ENCODE measurements around the gene VSTM2B.
"Not testable (repeated sequence)": the region's sequence is repeated elsewhere in the genome, so short reads cannot be mapped to it uniquely, and the experiment has no call there.

Gene VSTM2B

DNA sequence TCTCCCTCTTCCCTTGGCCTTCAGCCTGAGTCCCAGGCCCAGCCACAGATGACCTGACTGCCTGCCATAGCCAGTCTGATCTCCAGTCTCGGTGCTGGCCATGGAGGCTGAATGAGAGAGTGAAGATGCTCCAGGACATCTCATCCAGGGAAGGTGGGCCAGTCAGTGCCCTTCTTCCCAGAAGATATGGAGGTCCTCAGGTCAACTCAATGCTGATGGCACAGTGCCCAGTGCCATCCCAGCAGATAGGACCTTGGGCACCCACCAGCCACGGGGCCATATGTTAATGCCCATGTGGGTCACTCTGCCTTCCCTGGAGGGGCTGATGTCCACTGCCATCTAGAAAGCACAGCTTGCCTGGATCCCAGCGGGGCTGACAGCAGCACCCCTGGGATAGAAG is 7.2 kb downstream of the VSTM2B start:
- DNase-seq = no peak

- DNase-seq = no peak
Measured at GRCh38 chr19:29533578-29534544, 8.1 kb downstream of the VSTM2B start.

DNA sequence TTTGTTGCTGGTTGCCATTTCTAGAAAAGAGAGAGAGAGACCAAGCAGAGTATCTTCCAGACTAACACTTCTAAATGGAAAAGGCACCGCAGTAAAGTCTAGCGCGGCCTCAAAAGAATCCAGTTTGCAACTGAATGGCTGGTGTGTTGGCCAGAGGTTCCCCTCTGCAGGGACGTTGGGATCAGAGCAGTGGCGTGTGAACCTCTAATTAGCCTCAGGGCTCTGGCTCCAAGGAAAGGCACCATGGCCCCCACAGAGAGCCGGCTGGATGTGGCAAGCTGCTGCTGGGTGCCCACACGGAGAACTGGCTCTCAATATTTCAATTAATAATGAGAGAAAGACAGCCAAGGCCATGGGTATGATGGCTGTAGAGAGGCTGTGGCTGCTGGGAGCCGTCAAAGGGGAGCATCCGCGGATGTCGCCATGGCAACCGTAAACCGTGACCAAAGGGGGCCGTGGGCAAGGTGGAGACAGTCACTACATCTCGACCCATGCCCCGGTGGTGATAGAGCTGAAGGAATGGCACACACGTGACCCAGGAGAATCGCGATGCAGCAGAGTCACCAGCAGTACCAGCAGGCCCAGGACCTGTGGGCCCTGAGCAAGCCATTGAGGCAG is 9.5 kb downstream of the VSTM2B start:
- no peak for DNase-seq

DNA sequence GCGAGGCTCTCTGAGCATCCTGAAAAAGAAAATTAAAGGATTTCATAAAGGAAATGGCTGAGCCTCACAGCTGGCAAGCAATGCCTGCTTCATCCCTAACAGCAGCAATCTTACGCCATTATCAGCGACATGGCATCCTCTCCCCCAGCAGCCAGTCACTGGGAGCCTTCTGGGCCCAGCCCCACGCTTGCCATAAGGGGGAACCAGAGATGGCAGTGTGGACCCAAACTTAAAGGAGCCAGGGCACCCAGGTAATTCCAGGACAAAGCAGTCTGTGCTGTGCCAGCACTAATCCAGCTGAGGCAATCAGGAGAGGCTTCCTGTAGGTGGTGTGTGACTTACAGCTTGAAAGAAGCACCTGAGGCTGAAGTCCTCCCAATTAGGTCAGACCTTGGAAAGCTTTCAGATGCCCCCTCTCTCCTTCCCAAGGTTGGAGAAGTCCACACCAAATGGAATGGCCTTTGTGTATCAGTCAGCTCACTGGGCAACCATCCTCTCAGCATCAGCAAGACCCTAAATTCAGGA is 10.3 kb downstream of the VSTM2B start:
- DNase-seq = no peak

DNA sequence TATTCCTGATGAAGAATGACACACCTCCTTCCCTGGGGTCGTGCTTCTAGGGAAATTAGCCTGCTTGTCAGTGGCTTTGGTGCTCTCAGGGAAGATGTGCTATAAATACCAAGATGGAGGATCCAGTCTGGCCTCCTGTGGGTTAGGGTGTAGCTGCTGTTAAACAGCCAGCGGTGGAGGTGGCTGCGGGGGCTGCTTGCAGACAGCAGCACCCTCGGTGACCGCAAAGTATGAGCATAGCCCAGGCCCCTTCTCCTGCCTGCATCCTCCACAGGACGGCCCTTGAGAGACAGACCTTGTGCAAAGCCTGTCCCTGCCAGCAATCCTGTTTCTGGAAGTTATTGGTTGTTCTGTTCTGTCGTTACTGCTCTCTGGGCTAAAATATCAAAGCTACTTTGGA is 11.4 kb downstream of the VSTM2B start:
- no peak for DNase-seq

DNA sequence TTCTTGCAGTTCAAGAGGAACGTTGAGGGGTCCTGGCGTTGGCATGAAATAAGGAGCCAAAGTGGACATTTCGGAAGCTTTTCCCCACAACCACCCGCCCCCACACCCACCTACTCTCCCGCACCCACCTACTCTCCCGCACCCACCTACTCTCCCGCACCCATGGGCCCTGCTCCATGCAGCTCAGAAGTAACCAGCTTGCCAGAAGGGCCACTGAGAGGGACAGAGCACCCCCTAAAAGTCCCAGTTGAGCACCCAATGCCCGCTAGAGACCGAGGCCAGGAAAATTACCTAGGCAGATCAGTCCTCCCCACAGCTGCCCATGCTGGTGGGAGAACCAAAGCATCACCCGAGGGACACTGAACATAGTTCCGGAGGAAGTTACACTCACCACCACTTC is 11.8 kb downstream of the VSTM2B start:
- DNase-seq = no peak

GRCh38 chr19:29538146-29538545 is 12.4 kb downstream of the VSTM2B start:
- no peak for DNase-seq

DNA sequence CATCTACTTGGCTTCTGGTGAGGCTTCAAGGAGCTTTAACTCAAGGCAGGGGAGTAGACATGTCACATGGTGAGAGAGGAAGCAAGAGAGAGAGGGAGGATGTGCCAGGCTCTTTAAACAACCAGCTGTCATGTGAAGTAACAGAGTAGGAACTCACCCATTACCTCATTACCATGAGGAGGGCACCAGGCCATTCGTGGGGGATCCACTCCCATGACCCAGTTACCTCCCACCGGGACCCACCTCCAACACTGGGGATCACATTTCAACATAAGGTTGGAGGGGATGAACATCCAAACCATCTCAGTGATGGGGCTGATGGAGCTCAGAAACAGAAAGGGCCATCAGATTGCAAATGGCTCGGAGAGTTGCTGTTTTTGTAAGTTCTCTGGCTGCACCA is 12.9 kb downstream of the VSTM2B start:
- DNase-seq = no peak

DNA sequence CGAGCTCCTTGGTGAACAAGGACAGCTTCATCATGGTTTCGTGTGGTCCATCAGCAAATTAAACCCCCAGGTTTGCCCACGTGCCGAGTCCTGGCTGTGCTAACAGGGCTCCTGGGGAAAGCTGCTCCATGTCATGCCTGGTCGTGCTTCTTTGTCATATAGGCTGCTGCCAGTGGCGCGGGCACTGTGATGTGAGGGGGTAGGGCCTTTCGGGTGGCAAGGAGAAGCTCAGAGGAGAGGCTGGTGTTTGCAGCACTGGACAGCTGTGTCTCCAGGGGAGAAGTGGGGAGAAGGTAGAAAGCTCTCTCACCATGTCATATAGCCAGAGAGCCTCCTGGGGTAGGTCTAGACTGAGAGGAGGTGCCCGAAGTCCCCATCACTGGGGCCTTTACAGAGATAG is 13.3 kb downstream of the VSTM2B start:
- DNase-seq = no peak

GRCh38 chr19:29539670-29540069 is 13.9 kb downstream of the VSTM2B start:
- DNase-seq = no peak

DNA sequence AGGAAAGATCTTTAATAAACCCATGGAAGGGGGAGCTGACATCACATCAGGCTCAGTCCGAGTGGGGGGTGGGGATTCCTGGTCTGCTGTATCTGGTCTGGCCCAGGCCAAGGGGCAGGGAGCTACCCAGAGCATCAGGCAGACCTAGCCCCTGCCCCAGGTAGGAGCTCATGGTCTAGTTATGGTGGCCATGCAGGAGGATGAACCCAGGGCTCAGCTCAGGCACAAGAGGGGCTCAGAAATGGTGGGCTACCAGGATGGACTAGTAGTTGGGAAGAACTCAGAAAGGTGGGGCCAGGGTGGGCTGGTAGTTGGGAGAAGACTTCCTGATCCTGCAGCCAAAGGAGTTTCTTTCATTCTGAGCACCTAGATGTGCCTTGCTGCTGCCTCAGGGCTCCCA is 14.3 kb downstream of the VSTM2B start:
- no peak for DNase-seq

GRCh38 chr19:29541473-29542253 is 15.9 kb downstream of the VSTM2B start:
- no peak for DNase-seq

GRCh38 chr19:29542327-29542726 is 16.5 kb downstream of the VSTM2B start:
- no peak for DNase-seq

DNA sequence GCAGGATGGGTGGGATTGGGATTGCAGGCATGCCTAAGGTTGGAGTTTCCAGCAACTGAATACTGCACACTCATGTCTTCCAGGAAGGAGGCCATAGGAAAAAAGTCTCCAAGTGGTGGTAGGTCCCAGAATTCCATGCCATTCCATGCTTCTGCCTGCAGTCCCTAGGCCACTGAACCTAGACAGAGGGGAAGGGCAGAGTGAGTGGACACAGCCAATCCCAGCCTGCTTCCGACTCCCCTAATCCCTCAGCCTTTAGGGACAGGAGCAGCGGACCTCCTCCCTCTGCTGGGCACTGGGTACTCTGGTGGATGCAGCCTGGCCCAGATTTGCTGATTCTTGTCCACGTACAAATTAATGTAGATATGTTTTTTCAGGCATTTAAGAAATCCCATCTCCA is 17.0 kb downstream of the VSTM2B start:
- DNase-seq = no peak

DNA sequence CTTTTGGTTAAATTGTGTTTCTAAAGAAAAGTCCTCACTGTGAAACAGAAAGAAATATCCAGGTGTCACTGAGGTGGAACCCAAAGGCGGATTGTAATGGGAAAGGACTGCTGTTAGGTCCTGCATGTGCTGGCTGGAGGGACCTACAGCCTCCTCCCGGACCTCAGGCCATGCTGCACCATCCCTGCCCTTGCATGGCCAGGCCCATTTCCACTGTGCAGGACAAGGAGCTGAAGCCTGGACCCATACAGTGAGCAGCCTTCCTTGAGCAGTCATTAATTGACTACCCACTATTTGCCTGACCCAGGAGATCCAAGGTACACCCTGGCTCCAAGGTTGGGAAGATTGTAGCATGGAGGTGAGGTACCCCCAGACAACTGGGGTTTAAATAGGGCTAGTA is 17.6 kb downstream of the VSTM2B start:
- DNase-seq = no peak

DNA sequence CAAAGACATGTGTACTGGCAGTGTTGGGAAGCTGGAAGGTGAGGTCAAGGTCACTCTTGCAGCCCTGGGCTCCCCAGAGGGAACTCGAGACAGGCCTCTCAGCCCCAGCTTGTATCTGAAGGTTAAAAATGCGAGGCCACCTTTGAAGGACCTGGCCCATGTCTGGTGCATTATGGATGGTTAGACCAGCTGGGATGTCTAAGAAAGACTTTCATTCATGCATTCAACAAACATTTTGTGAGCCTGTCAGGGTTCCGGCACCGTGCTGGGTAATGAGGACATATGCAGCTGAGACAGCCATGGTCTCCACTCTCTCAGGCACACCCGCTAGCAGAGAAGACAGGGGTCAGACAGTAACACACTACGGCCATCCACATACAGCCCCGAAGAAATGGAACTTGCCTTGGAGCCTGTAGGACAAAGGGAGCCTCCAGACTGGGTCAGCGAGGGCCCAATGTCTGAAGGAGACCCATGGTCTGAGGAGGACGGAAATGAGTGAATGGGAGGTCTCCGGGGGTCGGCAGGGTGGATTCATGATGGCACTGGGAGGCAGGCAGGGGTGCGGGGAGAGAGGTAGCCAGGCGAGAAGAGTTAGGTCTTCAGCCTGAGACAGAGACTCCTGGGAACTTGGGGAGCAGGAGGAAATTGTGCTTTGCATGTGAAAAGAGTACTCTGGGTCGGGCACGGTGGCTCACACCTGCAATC is 19.0 kb downstream of the VSTM2B start:
- DNase-seq = no peak

DNA sequence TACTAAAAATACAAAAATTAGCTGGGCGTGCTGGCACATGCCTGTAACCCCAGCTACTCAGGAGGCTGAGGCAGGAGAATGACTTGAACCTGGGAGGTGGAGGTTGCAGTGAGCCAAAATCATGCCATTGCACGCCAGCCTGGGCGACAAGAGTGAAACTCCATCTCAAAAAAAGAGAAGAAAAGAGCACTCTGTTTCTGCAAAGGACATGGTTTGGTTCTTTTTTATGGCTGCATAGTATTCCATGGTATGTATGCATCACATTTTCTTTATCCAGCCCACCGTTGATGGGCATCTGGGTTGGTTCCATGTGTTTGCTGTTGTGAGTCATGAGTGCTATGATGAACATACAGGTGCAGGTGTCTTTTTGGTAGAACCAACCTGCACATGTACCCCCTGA is 19.7 kb downstream of the VSTM2B start:
- not testable (repeated sequence) for DNase-seq

DNA sequence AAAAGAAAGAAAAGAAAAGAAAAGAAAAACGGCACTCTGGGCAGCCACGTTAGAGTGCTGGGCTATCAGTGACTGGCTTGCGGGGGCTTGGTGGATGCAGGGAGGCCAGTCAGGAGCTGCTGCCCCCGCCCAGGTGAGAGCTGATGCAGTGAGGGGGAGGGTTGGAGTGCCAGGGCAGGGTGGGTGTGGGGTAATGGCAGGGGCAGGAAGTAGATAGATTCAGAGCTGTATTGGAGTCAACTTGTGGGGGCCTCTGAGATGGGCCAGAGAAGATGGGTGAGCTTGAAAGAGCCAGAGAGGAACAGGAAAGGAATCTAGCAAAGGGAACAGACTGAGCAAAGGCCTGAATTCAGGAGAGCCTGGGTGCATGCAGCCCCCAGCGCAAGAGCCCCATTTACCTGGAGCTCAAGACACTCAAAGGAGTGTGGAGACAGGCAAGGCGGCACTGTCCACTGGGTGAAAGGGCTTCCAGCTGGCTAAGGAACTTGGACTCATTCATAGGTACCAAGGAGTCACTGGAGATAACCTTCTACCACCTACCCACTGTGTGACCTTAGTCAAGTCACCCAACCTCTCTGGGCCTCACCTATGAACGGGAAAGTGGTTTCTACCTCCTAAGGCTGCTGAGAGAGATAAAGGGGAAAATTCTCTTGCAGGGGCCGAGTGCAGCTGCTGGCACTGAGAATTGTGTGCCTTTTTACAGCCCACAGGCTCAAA is 20.2 kb downstream of the VSTM2B start:
- no peak for DNase-seq

DNA sequence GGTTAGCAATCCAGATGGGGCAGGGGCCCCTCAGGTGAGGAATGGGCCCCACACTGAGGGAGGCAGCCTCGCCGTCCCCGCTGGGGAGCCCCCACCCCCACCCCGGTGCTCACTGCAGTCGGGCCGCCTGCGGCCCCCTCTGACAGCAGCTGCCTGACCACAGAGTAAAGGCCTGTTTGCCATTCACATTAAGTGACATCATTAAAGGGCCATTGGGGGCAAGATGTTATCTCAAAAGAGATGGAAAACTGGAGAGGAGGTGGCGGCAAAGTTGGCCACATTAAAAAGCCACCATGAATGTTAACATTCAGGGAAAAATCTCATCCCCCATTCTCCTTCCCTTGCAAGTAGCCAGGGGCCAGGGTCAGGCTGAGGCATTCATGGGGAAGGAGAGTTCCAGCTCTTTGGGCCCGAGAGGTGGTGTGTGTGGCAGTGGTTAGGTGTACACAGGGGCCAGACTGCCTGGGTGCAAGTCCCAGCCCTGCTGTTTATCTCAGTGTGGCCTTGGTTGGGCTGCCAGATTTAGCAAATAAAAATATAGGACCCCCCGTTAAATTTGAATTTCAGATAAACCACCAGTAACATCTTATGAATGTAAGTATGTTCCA is 20.9 kb downstream of the VSTM2B start:
- no peak for DNase-seq

DNA sequence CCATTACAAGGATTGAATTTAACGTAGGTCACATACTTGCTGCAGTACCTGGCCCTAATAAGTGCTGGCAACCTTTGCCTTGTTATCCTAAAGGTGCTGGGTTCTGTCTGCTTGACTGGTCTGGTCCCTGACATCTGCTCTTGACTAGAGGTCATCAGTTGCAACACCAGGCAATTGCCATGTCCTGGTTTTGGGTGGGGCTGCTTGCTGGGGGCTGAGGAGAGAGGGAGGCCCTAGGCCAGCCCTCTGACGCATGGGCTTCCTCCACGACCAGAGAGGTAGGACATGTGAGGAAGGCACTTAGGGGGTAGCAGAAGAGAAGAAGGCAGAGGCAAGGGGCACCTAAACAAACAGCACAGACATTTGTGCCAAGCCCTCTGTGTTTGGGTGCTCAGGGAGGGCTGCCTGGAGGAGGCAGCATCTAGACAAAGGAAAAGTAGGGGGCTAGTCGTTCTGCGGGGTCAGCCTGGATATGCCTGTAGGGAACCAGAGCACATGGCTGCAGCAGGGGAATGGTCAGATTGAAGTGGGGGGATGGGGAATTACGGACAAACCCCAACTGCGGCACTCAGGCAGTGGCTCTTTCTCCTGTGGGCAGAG is 21.7 kb downstream of the VSTM2B start:
- no peak for DNase-seq

GRCh38 chr19:29547981-29548380 is 22.2 kb downstream of the VSTM2B start:
- no peak for DNase-seq

All from NCI-H446 (cell line).